HepG2 (cell line): ENCODE measurements around the gene SSBP2. TPM values are rescaled to one million over a fixed set of nuclear protein-coding genes. Genes with fewer than 3 reads are reported as not detected.

ENCODE experiments used
- ATAC-seq: fragments of 200-7000 bp; cut with Tn5 transposase; 3 replicates; pipeline ENCODE4 v1.9.1; 2020; ENCODE audit warnings: mild to moderate bottlenecking, moderate library complexity
- BruUV-seq: library from RNA; stranded (reverse); fragments of 400-500 nt; replicated peaks from 2 replicates; lab custom pipeline; 2021; lab: Mats Ljungman, UMichigan
- CTCF ChIA-PET: fragments of 300-600 bp; formaldehyde crosslinking; extraction: SDS; loops from one replicate; lab custom pipeline; 2021; ENCODE audit warnings: low total read pairs, inconsistent platforms, low intra/inter-chr PET ratio; lab: Yijun Ruan, JAX
- POLR2A ChIA-PET: fragments of 350-600 bp; sonication (Branson Sonifier 250); formaldehyde crosslinking; loops from one replicate; lab custom pipeline; 2020; ENCODE audit warnings: antibody characterized with exemption, inconsistent platforms; lab: Yijun Ruan, JAX
- DNase-seq: peaks from one replicate; pipeline ENCODE4 v3.0.0-alpha.2; 2015; ENCODE audit warnings: low spot score
- FAIRE-seq: peaks from 3 replicates; lab custom pipeline; 2011; peaks lifted over from hg19 to GRCh38; lab: Jason Lieb, UNC
- H2AFZ ChIP-seq: one replicate; pipeline ENCODE4 v1.6.1; 2011; ENCODE audit warnings: low read length, inconsistent platforms
- H3K27ac ChIP-seq: fragments of 300-600 bp; 3 replicates; pipeline ENCODE4 v1.8.0; 2011; ENCODE audit warnings: mixed run types, mild to moderate bottlenecking, mixed read lengths, low read length, inconsistent platforms; ENCODE audit not compliant: insufficient read depth; ENCODE audit errors: extremely low read length
- H3K27me3 ChIP-seq, 2 experiments: fragments of 200-600 bp in 1 of 2; 2 replicates in 1 of 2; 3 replicates in 1 of 2; pipeline versions ENCODE4 v1.6.0 to v1.8.0; 2011; ENCODE audit warnings: low read length in 2 of 2, mild to moderate bottlenecking in 2 of 2, moderate library complexity in 2 of 2, inconsistent platforms in 1 of 2; ENCODE audit not compliant: insufficient read depth in 2 of 2, control insufficient read depth in 1 of 2
- H3K36me3 ChIP-seq, 2 experiments: fragments of 200-600 bp in 1 of 2; replicated peaks in 1 of 2; 2 replicates in 1 of 2; 3 replicates in 1 of 2; pipeline versions ENCODE4 v1.5.1 to v1.8.0; 2011; ENCODE audit warnings: low read length in 2 of 2, inconsistent platforms in 1 of 2; ENCODE audit not compliant: insufficient read depth in 2 of 2, control insufficient read depth in 1 of 2
- H3K4me1 ChIP-seq: 2 replicates; pipeline ENCODE4 v1.5.1; 2012; ENCODE audit warnings: low read length, inconsistent platforms; ENCODE audit not compliant: insufficient read depth
- H3K4me2 ChIP-seq: 2 replicates; pipeline ENCODE4 v1.6.0; 2011; ENCODE audit warnings: low read depth, low read length, inconsistent platforms
- H3K4me3 ChIP-seq, 3 experiments: fragments of 200-600 bp in 1 of 3; sonication (generic), shearing (Covaris generic) in 1 of 3; replicated peaks in 1 of 3; 2 replicates each; pipeline ENCODE4 v1.5.1; 2011 to 2016; ENCODE audit warnings: low read length in 3 of 3, inconsistent platforms in 2 of 3, low read depth in 2 of 3, mild to moderate bottlenecking in 2 of 3, control low read depth in 1 of 3, mixed read lengths in 1 of 3; ENCODE audit not compliant: insufficient read depth in 1 of 3
- H3K79me2 ChIP-seq: one replicate; pipeline ENCODE4 v1.6.1; 2011; ENCODE audit warnings: low read length, inconsistent platforms; ENCODE audit not compliant: insufficient read depth
- H3K9ac ChIP-seq: 2 replicates; pipeline ENCODE4 v1.6.0; 2011; ENCODE audit warnings: mild to moderate bottlenecking, low read depth, low read length, inconsistent platforms; ENCODE audit not compliant: insufficient read depth
- H3K9me3 ChIP-seq: 2 replicates; pipeline ENCODE4 v1.5.1; 2012; ENCODE audit warnings: mild to moderate bottlenecking, low read length
- H4K20me1 ChIP-seq: 2 replicates; pipeline ENCODE4 v1.6.0; 2011; ENCODE audit warnings: inconsistent platforms, mild to moderate bottlenecking, low read length, moderate library complexity; ENCODE audit not compliant: insufficient read depth
- CHD4 ChIP-seq: fragments of 200-600 bp; sonication (generic); IDR thresholded peaks from 2 replicates; pipeline ENCODE4 v1.7.0; 2017; ENCODE audit warnings: mild to moderate bottlenecking, low read length, borderline replicate concordance
- MAFK ChIP-seq, 2 experiments: IDR thresholded peaks in 1 of 2; conservative IDR thresholded peaks in 1 of 2; 2 replicates each; pipeline ENCODE4 v1.6.1; 2011; ENCODE audit warnings: improper control_type of control experiment in 2 of 2, low read length in 2 of 2
- SYNCRIP ChIP-seq: fragments of 200-400 bp; formaldehyde crosslinking; IDR thresholded peaks from 2 replicates; pipeline ENCODE4 v1.6.1; 2018; ENCODE audit warnings: mild to moderate bottlenecking, low read depth, low read length; ENCODE audit not compliant: insufficient read depth
- ZFP37 ChIP-seq: sonication (generic); formaldehyde crosslinking; IDR thresholded peaks from 2 replicates; pipeline ENCODE4 v1.4.0; 2020; ENCODE audit warnings: missing genetic modification reagents, borderline replicate concordance
- WGBS: methylation state at CpG from one replicate; pipeline ENCODE4 v1.1.6; 2017; ENCODE audit warnings: low lambda C conversion rate; 5-methylcytosine and 5-hydroxymethylcytosine counted together
- in situ Hi-C: cut with HindIII; loops from 2 replicates; pipeline ENCODE4 v1.10.0; 2017; ENCODE audit warnings: low pct_unique_long_range_greater_than_20kb; ENCODE audit not compliant: extremely low pct_ligation_motif_present
- intact Hi-C: fragments of 100-400 bp; cut with micrococcal nuclease; formaldehyde crosslinking; loops from one replicate; pipeline ENCODE4 v1.10.0; 2022; ENCODE audit not compliant: unreplicated experiment
- polyA plus RNA-seq, 8 experiments: library from polyadenylated mRNA; depleted of rRNA in 3 of 8; stranded (reverse) in 7 of 8; unstranded in 1 of 8; fragments of >200 nt; fragmentation: Illumina TruSeq in 4 of 8; extraction: Trizol in 4 of 8; gene quantifications; 2 replicates each; pipeline versions ENCODE4 v1.2.1 to v1.2.3, GENCODE V29; 2011 to 2016; ENCODE audit warnings: low read depth in 4 of 8, missing spikeins in 1 of 8, mixed read lengths in 1 of 8; ENCODE audit not compliant: insufficient read depth in 1 of 8
- total RNA-seq, 5 experiments: library from RNA; depleted of rRNA; stranded (reverse); fragments of >200 nt; fragmentation: Illumina TruSeq; extraction: Trizol; gene quantifications; 2 replicates each; pipeline ENCODE4 v1.2.3, GENCODE V29; 2016; ENCODE audit warnings: low read depth in 1 of 5

SSBP2 gene
- total and polyA plus RNA-seq, 2 of the 13 experiments (the other 11 are each of a cell fraction or from before 2014, with no cell fraction given) = 0.16 TPM; not detected in 1

GRCh38 chr5:81747030-81747429, 3.9 kb downstream of the SSBP2 start:
- no peak overlapping the region for H3K4me2 ChIP-seq
- H3K4me3 ChIP-seq = no peak overlapping the region
- 0 out of 2 replicates have a peak, but pooled peaks cover 3% of the 10 kb centered on the region for H4K20me1 ChIP-seq
- TF ChIP-seq CHD4 (no peak), SYNCRIP (no peak)
- in situ Hi-C loops = no loop called here
- H3K36me3 ChIP-seq = no peaks in the 10 kb centered on the region
- H3K27ac ChIP-seq = no peak overlapping the region
- no peaks in the 10 kb centered on the region for H3K9me3 ChIP-seq
- no peak for ATAC-seq
- H3K79me2 ChIP-seq = no peaks in the 10 kb centered on the region
- H3K4me1 ChIP-seq = no peaks in the 10 kb centered on the region
- no TSS peak for BruUV-seq
- no peak for DNase-seq
- CTCF ChIA-PET = no interaction called here
- WGBS = 38% methylated on average over 2 of the region's 2 CpGs
- POLR2A ChIA-PET = no interaction called here
- H3K9ac ChIP-seq = no peak overlapping the region
- intact Hi-C loops = no loop called here
- no peak for FAIRE-seq
- H3K27me3 ChIP-seq = peaks cover 0 to 21% of the 10 kb centered on the region in 2 experiments; a peak in 4 of 5 replicates
- no peak overlapping the region for H2AFZ ChIP-seq

- no peak for DNase-seq
- in situ Hi-C loops (no loop called here), intact Hi-C loops (no loop called here)
- no TSS peak for BruUV-seq
- WGBS = 70% methylated on average over 2 of the region's 2 CpGs
- no peak overlapping the region for H3K4me2 ChIP-seq
- no peak overlapping the region for H3K4me3 ChIP-seq
- ChIA-PET POLR2A (no interaction called here), CTCF (no interaction called here)
- H3K79me2 ChIP-seq = no peaks in the 10 kb centered on the region
- H3K36me3 ChIP-seq = no peaks in the 10 kb centered on the region
- ATAC-seq = no peak
- H3K4me1 ChIP-seq = no peaks in the 10 kb centered on the region
- no peaks in the 10 kb centered on the region for H3K9me3 ChIP-seq
- no peak overlapping the region for H3K9ac ChIP-seq
- TF ChIP-seq MAFK (conservative IDR thresholded peaks at IDR 0.05 in 1 of 2, IDR thresholded peaks at IDR 0.05 in 1 of 2; ENCODE audit: low read length in 2 of 2) (peak in 1 of 2 experiments; percentile 25; a peak in 2 of 4 replicates), ZFP37 (CRISPR knock-in tag) (no peak)
- no peaks in the 10 kb centered on the region for H3K27me3 ChIP-seq
- no peak for FAIRE-seq
- H3K27ac ChIP-seq = no peak overlapping the region
- H2AFZ ChIP-seq = no peak overlapping the region
- no peaks in the 10 kb centered on the region for H4K20me1 ChIP-seq
These were observed 10.1 kb downstream of the SSBP2 start for GRCh38 chr5:81740758-81741157.
